Neural cell (in vitro differentiated cells): ENCODE data around the gene ADCY2. TPM values are rescaled to one million over a fixed set of nuclear protein-coding genes. Genes with fewer than 3 reads are reported as not detected.

Experiments
- H2AFZ ChIP-seq: fragments of 200-600, 300-800 bp; sonication (generic), shearing (Covaris generic); 2 replicates; pipeline ENCODE4 v1.6.0; 2014; ENCODE audit warnings: low read depth, mild to moderate bottlenecking, antibody characterized with exemption, low read length, moderate library complexity
- H3F3A ChIP-seq: fragments of 200-600 bp; shearing (Covaris generic); 2 replicates; pipeline ENCODE4 v1.6.1; 2016; ENCODE audit warnings: mild to moderate bottlenecking, moderate library complexity, mixed read lengths, antibody characterized with exemption, low read length; ENCODE audit not compliant: insufficient read depth, poor library complexity, severe bottlenecking
- H3K27ac ChIP-seq: fragments of 200-600, 300-800 bp; sonication (generic), shearing (Covaris generic); 2 replicates; pipeline ENCODE4 v1.5.1; 2014; ENCODE audit warnings: mild to moderate bottlenecking, low read length, moderate library complexity
- H3K27me3 ChIP-seq: fragments of 300-800, 200-600 bp; sonication (generic), shearing (Covaris generic); 2 replicates; pipeline ENCODE4 v1.6.0; 2014; ENCODE audit warnings: mild to moderate bottlenecking, low read depth, low read length, moderate library complexity; ENCODE audit not compliant: insufficient read depth
- H3K36me3 ChIP-seq: fragments of 300-800, 200-600 bp; sonication (generic), shearing (Covaris generic); 2 replicates; pipeline ENCODE4 v1.5.1; 2014; ENCODE audit warnings: mild to moderate bottlenecking, antibody characterized with exemption, low read length, moderate library complexity; ENCODE audit not compliant: insufficient read depth
- H3K4me2 ChIP-seq: fragments of 300-800, 200-600 bp; sonication (generic), shearing (Covaris generic); 2 replicates; pipeline ENCODE4 v1.6.0; 2014; ENCODE audit warnings: mild to moderate bottlenecking, low read length
- H3K4me3 ChIP-seq: fragments of 300-800, 200-600 bp; sonication (generic), shearing (Covaris generic); 2 replicates; pipeline ENCODE4 v1.5.1; 2014; ENCODE audit warnings: mild to moderate bottlenecking, low read length, moderate library complexity
- H3K79me2 ChIP-seq: fragments of 200-600 bp; shearing (Covaris generic); replicated peaks from 2 replicates; pipeline ENCODE4 v1.6.0; 2014; ENCODE audit warnings: mild to moderate bottlenecking, low read length, moderate library complexity; ENCODE audit not compliant: insufficient read depth
- H3K9ac ChIP-seq: fragments of 300-800, 200-600 bp; sonication (generic), shearing (Covaris generic); 2 replicates; pipeline ENCODE4 v1.6.1; 2016; ENCODE audit warnings: mild to moderate bottlenecking, low read length, mixed read lengths
- H3K9me2 ChIP-seq: fragments of 200-600 bp; shearing (Covaris generic); 2 replicates; pipeline ENCODE4 v1.6.1; 2016; ENCODE audit warnings: mild to moderate bottlenecking, low read length, mixed read lengths; ENCODE audit not compliant: insufficient read depth
- H3K9me3 ChIP-seq: fragments of 200-600, 300-800 bp; sonication (generic), shearing (Covaris generic); 2 replicates; pipeline ENCODE4 v1.6.1; 2016; ENCODE audit warnings: mild to moderate bottlenecking, mixed run types, low read length, moderate library complexity, mixed read lengths
- H4K20me1 ChIP-seq: fragments of 200-600 bp; shearing (Covaris generic); 2 replicates; pipeline ENCODE4 v1.6.1; 2016; ENCODE audit warnings: mild to moderate bottlenecking, mixed run types; ENCODE audit not compliant: insufficient read depth
- EP300 ChIP-seq: fragments of 450-650 bp; conservative IDR thresholded peaks from 2 replicates; pipeline ENCODE4 v1.6.1; 2014; ENCODE audit warnings: antibody characterized with exemption, mild to moderate bottlenecking, moderate library complexity; ENCODE audit not compliant: poor library complexity, severe bottlenecking
- EZH2 ChIP-seq: fragments of 200-600, 300-800 bp; shearing (Covaris generic), sonication (generic); IDR thresholded peaks from 2 replicates; pipeline ENCODE4 v1.6.1; 2014; ENCODE audit warnings: antibody characterized with exemption, low read length, borderline replicate concordance, mild to moderate bottlenecking; ENCODE audit not compliant: insufficient read depth, poor library complexity, severe bottlenecking
- MXI1 ChIP-seq: fragments of 450-650 bp; conservative IDR thresholded peaks from 2 replicates; pipeline ENCODE4 v1.6.1; 2014; ENCODE audit warnings: antibody characterized with exemption, mild to moderate bottlenecking; ENCODE audit not compliant: poor library complexity, severe bottlenecking
- POLR2AphosphoS5 ChIP-seq: IDR thresholded peaks from 2 replicates; pipeline ENCODE4 v1.6.1; 2012
- RAD21 ChIP-seq: fragments of 450-650 bp; conservative IDR thresholded peaks from 2 replicates; pipeline ENCODE4 v1.6.1; 2014; ENCODE audit warnings: antibody characterized with exemption, mild to moderate bottlenecking, moderate library complexity
- SMC3 ChIP-seq: fragments of 450-650 bp; conservative IDR thresholded peaks from 2 replicates; pipeline ENCODE4 v1.6.1; 2014; ENCODE audit warnings: antibody characterized with exemption, mild to moderate bottlenecking, moderate library complexity; ENCODE audit not compliant: poor library complexity
- TAF1 ChIP-seq: IDR thresholded peaks from 2 replicates; pipeline ENCODE4 v1.6.1; 2012; ENCODE audit warnings: low read depth
- polyA plus RNA-seq: library from polyadenylated mRNA; depleted of rRNA; stranded (reverse); fragments of >200 nt; gene quantifications from 2 replicates; pipeline ENCODE4 v1.2.3, GENCODE V29; 2014
- TF ChIP-seq, protein P1 (sequence below): fragments of 450-650 bp; IDR thresholded peaks from 2 replicates; pipeline ENCODE4 v1.5.1; 2014; ENCODE audit warnings: antibody characterized with exemption, mild to moderate bottlenecking, moderate library complexity; ENCODE audit not compliant: poor library complexity, severe bottlenecking
- TF ChIP-seq, protein P2 (sequence below): IDR thresholded peaks from 2 replicates; pipeline ENCODE4 v1.6.1; 2012; ENCODE audit warnings: borderline replicate concordance

ADCY2 gene
- polyA plus RNA-seq, 1 donor from 2014 or later = 1.9 TPM

DNA sequence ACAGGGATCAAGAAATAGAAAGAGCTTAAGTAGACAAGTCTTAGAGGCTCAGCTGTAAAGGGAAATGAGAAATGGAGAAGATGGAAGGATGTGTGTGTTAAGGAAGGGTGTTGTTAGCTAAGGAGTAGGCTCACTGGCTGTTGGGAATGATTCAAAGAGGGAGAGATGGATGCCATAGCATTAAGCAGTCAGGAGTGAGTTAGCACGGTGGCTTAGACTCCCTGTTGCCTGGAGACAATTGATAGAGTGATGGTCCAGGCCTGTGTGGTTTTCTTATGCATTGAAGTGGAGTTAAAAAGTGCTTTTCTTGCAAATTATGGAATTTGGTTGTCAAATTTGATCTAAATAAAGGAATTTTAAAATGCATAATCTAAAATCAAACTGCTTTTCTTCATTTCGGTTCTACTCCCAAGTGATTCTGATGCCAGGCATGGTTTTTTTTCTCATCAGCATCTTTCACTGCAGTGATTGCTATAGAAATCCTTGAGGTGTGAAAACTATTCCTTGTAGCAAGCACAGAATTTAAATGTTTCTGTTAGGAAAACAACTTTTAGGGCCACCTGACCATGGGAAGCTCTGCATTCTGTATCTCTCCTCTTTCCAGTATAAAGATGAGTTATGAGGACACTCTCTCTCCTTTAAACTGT is 214.7 kb downstream of the ADCY2 start:
- TF ChIP-seq, protein P1, sequence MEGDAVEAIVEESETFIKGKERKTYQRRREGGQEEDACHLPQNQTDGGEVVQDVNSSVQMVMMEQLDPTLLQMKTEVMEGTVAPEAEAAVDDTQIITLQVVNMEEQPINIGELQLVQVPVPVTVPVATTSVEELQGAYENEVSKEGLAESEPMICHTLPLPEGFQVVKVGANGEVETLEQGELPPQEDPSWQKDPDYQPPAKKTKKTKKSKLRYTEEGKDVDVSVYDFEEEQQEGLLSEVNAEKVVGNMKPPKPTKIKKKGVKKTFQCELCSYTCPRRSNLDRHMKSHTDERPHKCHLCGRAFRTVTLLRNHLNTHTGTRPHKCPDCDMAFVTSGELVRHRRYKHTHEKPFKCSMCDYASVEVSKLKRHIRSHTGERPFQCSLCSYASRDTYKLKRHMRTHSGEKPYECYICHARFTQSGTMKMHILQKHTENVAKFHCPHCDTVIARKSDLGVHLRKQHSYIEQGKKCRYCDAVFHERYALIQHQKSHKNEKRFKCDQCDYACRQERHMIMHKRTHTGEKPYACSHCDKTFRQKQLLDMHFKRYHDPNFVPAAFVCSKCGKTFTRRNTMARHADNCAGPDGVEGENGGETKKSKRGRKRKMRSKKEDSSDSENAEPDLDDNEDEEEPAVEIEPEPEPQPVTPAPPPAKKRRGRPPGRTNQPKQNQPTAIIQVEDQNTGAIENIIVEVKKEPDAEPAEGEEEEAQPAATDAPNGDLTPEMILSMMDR = no peak
- TF ChIP-seq, protein P2, sequence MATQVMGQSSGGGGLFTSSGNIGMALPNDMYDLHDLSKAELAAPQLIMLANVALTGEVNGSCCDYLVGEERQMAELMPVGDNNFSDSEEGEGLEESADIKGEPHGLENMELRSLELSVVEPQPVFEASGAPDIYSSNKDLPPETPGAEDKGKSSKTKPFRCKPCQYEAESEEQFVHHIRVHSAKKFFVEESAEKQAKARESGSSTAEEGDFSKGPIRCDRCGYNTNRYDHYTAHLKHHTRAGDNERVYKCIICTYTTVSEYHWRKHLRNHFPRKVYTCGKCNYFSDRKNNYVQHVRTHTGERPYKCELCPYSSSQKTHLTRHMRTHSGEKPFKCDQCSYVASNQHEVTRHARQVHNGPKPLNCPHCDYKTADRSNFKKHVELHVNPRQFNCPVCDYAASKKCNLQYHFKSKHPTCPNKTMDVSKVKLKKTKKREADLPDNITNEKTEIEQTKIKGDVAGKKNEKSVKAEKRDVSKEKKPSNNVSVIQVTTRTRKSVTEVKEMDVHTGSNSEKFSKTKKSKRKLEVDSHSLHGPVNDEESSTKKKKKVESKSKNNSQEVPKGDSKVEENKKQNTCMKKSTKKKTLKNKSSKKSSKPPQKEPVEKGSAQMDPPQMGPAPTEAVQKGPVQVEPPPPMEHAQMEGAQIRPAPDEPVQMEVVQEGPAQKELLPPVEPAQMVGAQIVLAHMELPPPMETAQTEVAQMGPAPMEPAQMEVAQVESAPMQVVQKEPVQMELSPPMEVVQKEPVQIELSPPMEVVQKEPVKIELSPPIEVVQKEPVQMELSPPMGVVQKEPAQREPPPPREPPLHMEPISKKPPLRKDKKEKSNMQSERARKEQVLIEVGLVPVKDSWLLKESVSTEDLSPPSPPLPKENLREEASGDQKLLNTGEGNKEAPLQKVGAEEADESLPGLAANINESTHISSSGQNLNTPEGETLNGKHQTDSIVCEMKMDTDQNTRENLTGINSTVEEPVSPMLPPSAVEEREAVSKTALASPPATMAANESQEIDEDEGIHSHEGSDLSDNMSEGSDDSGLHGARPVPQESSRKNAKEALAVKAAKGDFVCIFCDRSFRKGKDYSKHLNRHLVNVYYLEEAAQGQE = no peak
- no peak for TF ChIP-seq MXI1
- TF ChIP-seq SMC3 = no peak
- no peak for TF ChIP-seq EZH2
- no peak for TF ChIP-seq EP300
- Histone ChIP-seq H3K9me2 (no peaks in the 10 kb centered on the region), H3K79me2 (no peaks in the 10 kb centered on the region), H3K9ac (no peak overlapping the region), H3F3A (no peaks in the 10 kb centered on the region), H3K27ac (no peak overlapping the region), H4K20me1 (no peaks in the 10 kb centered on the region), H2AFZ (no peak overlapping the region), H3K36me3 (no peaks in the 10 kb centered on the region), H3K4me2 (no peak overlapping the region), H3K9me3 (no peaks in the 10 kb centered on the region), H3K4me3 (no peak overlapping the region), H3K27me3 (no peaks in the 10 kb centered on the region)

DNA sequence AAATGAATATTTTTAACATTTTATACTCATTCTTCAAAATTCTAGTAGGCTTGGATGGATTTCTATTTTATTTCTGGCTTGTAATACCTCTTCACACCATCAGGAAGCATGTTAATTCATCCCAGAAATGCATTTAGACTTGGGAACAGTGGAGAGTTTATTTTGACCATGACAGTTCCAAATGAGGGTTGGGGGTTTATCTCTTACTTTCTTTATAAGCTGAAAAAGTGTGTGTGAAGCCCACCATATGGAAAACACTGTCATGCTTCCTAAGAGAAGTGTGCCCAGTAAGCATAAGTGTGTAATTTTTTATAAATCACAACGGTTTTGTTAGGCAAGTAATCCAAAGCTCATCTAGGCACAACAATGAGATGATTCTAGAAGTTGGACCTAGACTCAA is 215.6 kb downstream of the ADCY2 start:
- no peak overlapping the region for H3K9ac ChIP-seq
- H3K79me2 ChIP-seq = no peaks in the 10 kb centered on the region
- no peak overlapping the region for H2AFZ ChIP-seq
- no peak overlapping the region for H3K4me3 ChIP-seq
- H3K27ac ChIP-seq = no peak overlapping the region
- no peaks in the 10 kb centered on the region for H4K20me1 ChIP-seq
- no peaks in the 10 kb centered on the region for H3K36me3 ChIP-seq
- H3K9me2 ChIP-seq = no peaks in the 10 kb centered on the region
- no peaks in the 10 kb centered on the region for H3K9me3 ChIP-seq
- H3K27me3 ChIP-seq = no peaks in the 10 kb centered on the region
- no peaks in the 10 kb centered on the region for H3F3A ChIP-seq
- TF ChIP-seq TAF1 (no peak), EP300 (no peak), SMC3 (no peak), RAD21 (no peak), MXI1 (no peak), POLR2AphosphoS5 (no peak), EZH2 (no peak)
- TF ChIP-seq, protein P1 = no peak
- TF ChIP-seq, protein P2 = no peak
- no peak overlapping the region for H3K4me2 ChIP-seq
